GM12873 (cell line): ENCODE data around the gene ZNF569.

Experiments used
- TF ChIP-seq, protein P1 (sequence below): IDR thresholded peaks from 2 replicates; pipeline ENCODE4 v1.5.1; 2012; ENCODE audit warnings: low read depth, mild to moderate bottlenecking, moderate library complexity, low read length, control low read depth; ENCODE audit not compliant: insufficient read depth; ENCODE audit errors: missing control alignments

The ZNF569 gene

DNA sequence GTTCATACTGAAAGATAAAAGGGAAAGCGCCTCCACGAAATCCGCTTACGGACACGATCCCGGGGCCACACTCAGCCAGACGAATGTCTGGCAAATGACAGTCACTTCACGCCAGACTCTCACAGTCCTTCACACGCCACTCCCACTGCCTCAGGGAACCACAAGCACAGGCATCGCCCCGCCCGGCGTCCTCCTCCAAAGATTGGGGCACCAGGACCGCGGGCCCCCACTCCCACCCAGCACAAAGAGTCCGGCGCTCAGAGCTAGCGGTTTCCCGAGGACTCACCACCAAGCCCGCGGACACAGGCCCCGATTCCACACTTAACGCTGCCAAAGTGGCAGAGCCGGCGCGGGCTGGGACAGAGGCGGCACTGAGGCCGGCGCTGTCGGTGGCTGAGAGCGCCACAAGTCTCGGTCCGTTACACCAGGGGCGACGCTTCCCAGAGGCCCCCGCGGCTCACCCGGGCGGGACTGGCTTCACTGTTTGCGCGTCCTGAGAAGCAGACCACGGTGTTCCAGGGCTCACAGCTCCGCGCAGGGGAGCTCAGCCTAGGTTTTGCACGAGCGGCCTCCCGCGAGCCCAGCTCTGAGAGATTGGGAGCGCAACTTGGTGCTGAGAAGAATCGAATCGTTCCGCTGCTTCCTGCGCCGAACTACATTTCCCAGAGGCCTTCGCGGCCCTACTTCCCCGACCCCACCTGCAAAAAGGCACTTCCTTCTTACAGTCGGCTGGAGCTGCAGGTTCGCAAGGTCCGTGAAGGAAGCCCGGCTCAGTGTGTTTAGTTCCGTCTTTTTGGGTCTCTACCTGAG, at the start of gene ZNF569:
TSS of gene ZNF569 (minus strand) at position 647 of the 810 bp plus-strand sequence. CDS start 22,523 bp downstream, outside the sequence.
- TF ChIP-seq, protein P1, sequence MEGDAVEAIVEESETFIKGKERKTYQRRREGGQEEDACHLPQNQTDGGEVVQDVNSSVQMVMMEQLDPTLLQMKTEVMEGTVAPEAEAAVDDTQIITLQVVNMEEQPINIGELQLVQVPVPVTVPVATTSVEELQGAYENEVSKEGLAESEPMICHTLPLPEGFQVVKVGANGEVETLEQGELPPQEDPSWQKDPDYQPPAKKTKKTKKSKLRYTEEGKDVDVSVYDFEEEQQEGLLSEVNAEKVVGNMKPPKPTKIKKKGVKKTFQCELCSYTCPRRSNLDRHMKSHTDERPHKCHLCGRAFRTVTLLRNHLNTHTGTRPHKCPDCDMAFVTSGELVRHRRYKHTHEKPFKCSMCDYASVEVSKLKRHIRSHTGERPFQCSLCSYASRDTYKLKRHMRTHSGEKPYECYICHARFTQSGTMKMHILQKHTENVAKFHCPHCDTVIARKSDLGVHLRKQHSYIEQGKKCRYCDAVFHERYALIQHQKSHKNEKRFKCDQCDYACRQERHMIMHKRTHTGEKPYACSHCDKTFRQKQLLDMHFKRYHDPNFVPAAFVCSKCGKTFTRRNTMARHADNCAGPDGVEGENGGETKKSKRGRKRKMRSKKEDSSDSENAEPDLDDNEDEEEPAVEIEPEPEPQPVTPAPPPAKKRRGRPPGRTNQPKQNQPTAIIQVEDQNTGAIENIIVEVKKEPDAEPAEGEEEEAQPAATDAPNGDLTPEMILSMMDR = no peak

GRCh38 chr19:37513397-37513796, 46.2 kb upstream of the ZNF569 start:
- TF ChIP-seq, protein P1 = no peak

- TF ChIP-seq, protein P1 = no peak
Observed at GRCh38 chr19:37511821-37512220, 44.6 kb upstream of the ZNF569 start.

GRCh38 chr19:37511186-37511585, 43.9 kb upstream of the ZNF569 start:
- TF ChIP-seq, protein P1 = no peak

DNA sequence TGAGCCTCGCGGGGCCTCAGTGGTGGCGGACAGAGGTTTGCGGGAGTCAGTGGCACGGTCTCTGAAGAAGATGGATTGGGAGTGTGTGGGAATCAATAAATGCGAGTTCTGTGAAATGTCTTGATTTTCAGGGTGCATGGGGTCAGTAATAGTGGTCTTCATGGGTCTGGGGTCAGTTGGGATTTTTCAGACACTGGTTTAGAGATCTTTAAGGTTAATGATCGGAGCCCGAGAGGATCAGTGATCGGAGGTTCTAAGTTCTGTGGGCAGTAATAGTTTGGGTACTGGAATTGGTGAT, 39.9 kb upstream of the ZNF569 start:
- TF ChIP-seq, protein P1 = no peak

DNA sequence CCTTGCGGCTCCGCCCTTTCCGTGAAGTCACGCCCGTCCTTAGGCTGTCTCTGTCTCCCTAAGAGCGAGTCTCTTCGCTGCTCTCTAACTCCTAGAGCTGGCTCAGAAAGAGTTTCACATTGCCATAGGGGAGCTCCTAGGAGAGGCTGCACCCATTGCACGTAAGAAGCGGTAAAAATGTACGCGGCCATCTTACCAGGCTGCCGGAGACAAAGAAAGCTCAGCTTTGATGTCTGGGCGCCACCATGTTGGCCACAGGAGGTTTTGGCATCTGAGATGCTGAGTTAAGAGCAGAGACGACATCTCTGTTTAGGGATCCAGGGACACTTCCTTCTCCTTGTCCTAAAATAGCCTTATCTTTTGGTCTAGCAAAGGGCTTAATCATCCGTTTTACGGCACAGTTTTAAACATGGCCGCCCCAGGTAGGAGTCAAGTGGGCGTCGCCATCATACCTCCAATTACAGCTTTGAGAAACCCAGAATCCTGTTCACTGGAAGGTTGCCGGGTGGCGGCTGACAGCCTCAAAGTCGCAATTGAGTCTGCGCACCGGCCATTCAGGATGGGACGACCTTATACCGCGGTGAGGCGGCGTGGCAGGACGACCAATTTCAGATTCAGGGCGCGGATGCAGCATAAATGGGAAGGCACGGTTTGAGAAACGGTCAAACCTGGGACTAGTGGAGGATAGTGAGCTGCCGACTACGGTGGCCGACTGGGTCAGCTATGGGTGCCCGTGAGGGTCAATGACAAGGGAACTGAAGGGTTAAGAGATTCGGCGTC, 39.3 kb upstream of the ZNF569 start, which contains the start of gene ZNF793:
TSS of gene ZNF793 (plus strand) at position 553 of the 780 bp plus-strand sequence. CDS start 16,501 bp downstream, outside the sequence.
- TF ChIP-seq, protein P1 = no peak

DNA sequence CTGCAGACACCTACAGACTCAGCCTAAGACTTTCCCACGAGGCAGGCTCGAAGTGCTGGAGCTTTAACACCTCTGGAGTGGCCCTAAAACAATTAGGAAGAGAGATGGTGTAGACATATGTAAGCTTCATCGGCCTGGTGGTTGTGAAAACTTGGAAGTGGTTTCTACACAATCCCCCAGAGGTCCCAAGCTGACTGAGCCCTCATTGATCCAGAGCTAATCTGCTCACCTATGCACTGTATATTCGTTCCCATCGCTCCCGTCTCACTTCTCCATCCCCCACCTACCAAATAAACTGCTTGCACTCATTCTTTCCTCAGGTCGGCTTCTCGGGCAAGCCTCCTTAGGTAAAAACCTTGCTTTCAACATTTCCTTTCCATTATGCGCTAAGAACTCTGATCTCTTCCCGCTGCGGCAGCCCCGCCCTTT, 38.7 kb upstream of the ZNF569 start:
- TF ChIP-seq, protein P1 = no peak
